Ascending aorta (tissue), 2 donors: ENCODE results near the gene METTL25. TPM values are rescaled to one million over a fixed set of nuclear protein-coding genes. Genes with fewer than 3 reads are reported as not detected.

Experiments used
- DNase-seq, 2 donors: peaks; one replicate each; pipeline ENCODE4 v3.0.0-alpha.2; 2019; ENCODE audit warnings: low spot score in 2 of 2
- H3K27ac ChIP-seq, 2 donors: fragments of 200-600 bp; sonication (generic); one replicate each; pipeline ENCODE4 v1.5.1; 2016 to 2017; ENCODE audit warnings: mild to moderate bottlenecking in 1 of 2
- H3K27me3 ChIP-seq: fragments of 200-600 bp; sonication (generic); one replicate; pipeline ENCODE4 v1.5.1; 2017
- H3K36me3 ChIP-seq, 2 donors: fragments of 200-600 bp; sonication (generic); one replicate each; pipeline ENCODE4 v1.5.1; 2016
- H3K4me1 ChIP-seq, 2 donors: fragments of 200-600 bp; sonication (generic); one replicate each; pipeline ENCODE4 v1.5.1; 2016 to 2017; ENCODE audit warnings: mild to moderate bottlenecking in 1 of 2
- H3K4me3 ChIP-seq, 2 donors: fragments of 200-600 bp; sonication (generic); one replicate each; pipeline ENCODE4 v1.5.1; 2016 to 2017; ENCODE audit warnings: mild to moderate bottlenecking in 1 of 2
- H3K9me3 ChIP-seq, 2 donors: fragments of 200-600 bp; sonication (generic); one replicate each; pipeline ENCODE4 v1.5.1; 2016
- CTCF ChIP-seq, 3 experiments: fragments of 200-600 bp in 2 of 3; fragments of 450-650 bp in 1 of 3; sonication (generic) in 2 of 3; IDR thresholded peaks; one replicate each; pipeline ENCODE4 v1.5.1; 2016 to 2019; ENCODE audit warnings: antibody characterized with exemption in 3 of 3, mild to moderate bottlenecking in 1 of 3, moderate library complexity in 1 of 3
- intact Hi-C: fragments of 100-400 bp; cut with DNase I; formaldehyde crosslinking; loops from one replicate; pipeline ENCODE4 v1.15.1; 2023
- total RNA-seq: library from RNA; depleted of rRNA; stranded (reverse); fragments of >200 nt; gene quantifications from one replicate; pipeline ENCODE4 v1.1.0, GENCODE V29; 2016

The METTL25 gene
- total RNA-seq, 1 donor from 2014 or later: 2.2 TPM

- no peak for TF ChIP-seq CTCF (IDR thresholded peaks at IDR 0.05)
- peaks cover 10 to 45% of the 10 kb centered on the region in 2 donors for H3K36me3 ChIP-seq
- no peaks in the 10 kb centered on the region for H3K9me3 ChIP-seq
- H3K27ac ChIP-seq: no peak overlapping the region
- H3K4me1 ChIP-seq: no peaks in the 10 kb centered on the region
- intact Hi-C loops: no loop called here
- DNase-seq: no peak
- no peak overlapping the region for H3K4me3 ChIP-seq
- H3K27me3 ChIP-seq: no peaks in the 10 kb centered on the region
Measured at GRCh38 chr12:82440885-82441284, 82.6 kb downstream of the METTL25 start.

DNA sequence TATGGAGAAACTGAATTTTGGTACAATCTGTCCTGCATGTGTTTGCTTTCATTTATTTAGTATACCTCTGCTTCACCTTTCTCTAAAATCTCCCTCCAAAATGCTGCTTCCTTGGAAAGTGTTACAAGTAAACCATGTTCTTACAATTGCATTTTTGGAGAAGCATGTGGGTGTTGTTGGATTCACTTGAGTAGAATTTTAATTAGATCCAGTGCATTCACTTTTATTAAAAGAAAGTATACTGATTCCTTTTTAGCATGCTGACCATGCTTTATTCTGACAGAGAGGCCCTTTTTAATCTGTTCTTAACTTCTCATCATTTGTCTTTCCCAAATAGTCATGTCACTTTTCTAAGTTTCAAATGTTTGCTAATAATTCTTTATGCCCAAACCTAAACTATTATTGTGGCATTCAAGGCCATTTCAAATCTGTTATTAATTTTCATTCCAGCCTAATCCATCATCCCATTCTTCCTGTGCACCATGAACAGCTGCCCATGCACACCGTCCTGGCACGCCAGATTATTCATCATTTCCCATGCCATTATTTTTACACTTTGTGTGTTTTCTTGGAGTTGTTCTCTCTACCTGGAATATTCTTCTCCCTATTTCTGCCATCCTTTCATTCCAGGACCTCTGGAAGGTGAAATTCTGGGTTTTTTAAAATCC lies 90.7 kb downstream of the METTL25 start:
- intact Hi-C loops: no loop called here
- no peak for TF ChIP-seq CTCF (IDR thresholded peaks at IDR 0.05)
- no peaks in the 10 kb centered on the region for H3K9me3 ChIP-seq
- no peaks in the 10 kb centered on the region for H3K4me1 ChIP-seq
- H3K27ac ChIP-seq: no peak overlapping the region
- H3K36me3 ChIP-seq: peaks cover 0 to 2% of the 10 kb centered on the region in 2 donors
- DNase-seq: no peak
- H3K27me3 ChIP-seq: no peaks in the 10 kb centered on the region
- no peak overlapping the region for H3K4me3 ChIP-seq

GRCh38 chr12:82456633-82457032 lies 98.3 kb downstream of the METTL25 start:
- no peaks in the 10 kb centered on the region for H3K9me3 ChIP-seq
- intact Hi-C loops: no loop called here
- H3K27ac ChIP-seq: no peak overlapping the region
- no peaks in the 10 kb centered on the region for H3K27me3 ChIP-seq
- peaks cover 6 to 30% of the 10 kb centered on the region in 2 donors for H3K36me3 ChIP-seq
- TF ChIP-seq CTCF (IDR thresholded peaks at IDR 0.05): no peak
- H3K4me3 ChIP-seq: no peak overlapping the region
- H3K4me1 ChIP-seq: no peaks in the 10 kb centered on the region
- DNase-seq: no peak

GRCh38 chr12:82458101-82458500 lies 99.8 kb downstream of the METTL25 start:
- H3K27me3 ChIP-seq: no peaks in the 10 kb centered on the region
- no peak overlapping the region for H3K4me3 ChIP-seq
- peaks cover 10 to 30% of the 10 kb centered on the region in 2 donors for H3K36me3 ChIP-seq
- no peaks in the 10 kb centered on the region for H3K4me1 ChIP-seq
- TF ChIP-seq CTCF (IDR thresholded peaks at IDR 0.05): no peak
- intact Hi-C loops: no loop called here
- no peak overlapping the region for H3K27ac ChIP-seq
- no peak for DNase-seq
- H3K9me3 ChIP-seq: no peaks in the 10 kb centered on the region

- H3K36me3 ChIP-seq: peaks cover 10 to 34% of the 10 kb centered on the region in 2 donors
Measured at GRCh38 chr12:82461393-82461792, 103.1 kb downstream of the METTL25 start.

More at GRCh38 chr12:82461393-82461792, 103.1 kb downstream of the METTL25 start:
- no peaks in the 10 kb centered on the region for H3K4me1 ChIP-seq
- no peak for DNase-seq
- TF ChIP-seq CTCF (IDR thresholded peaks at IDR 0.05): no peak
- H3K27ac ChIP-seq: no peak overlapping the region
- H3K4me3 ChIP-seq: no peak overlapping the region
- no peaks in the 10 kb centered on the region for H3K9me3 ChIP-seq
- intact Hi-C loops: no loop called here
- no peaks in the 10 kb centered on the region for H3K27me3 ChIP-seq
